Chondrocyte (in vitro differentiated cells): ENCODE data around the gene APOO. TPM values are rescaled to one million over a fixed set of nuclear protein-coding genes. Genes with fewer than 3 reads are reported as not detected.
A peak's percentile ranks its signal among the peaks of the same experiment; 100 is the strongest.

Experiments
- DNase-seq: peaks from one replicate; pipeline ENCODE4 v3.0.0; 2021; ENCODE audit warnings: mixed read lengths, low spot score
- H3K27ac Mint-ChIP-seq: one replicate; pipeline ENCODE4 v1.8.0; 2021; ENCODE audit warnings: mild to moderate bottlenecking, moderate library complexity, mixed read lengths; ENCODE audit not compliant: unreplicated experiment
- H3K27me3 Mint-ChIP-seq: 2 replicates; pipeline ENCODE4 v1.8.0; 2021; ENCODE audit warnings: low read depth, mixed read lengths
- H3K36me3 Mint-ChIP-seq: 2 replicates; pipeline ENCODE4 v1.8.0; 2021; ENCODE audit warnings: low read depth, mixed read lengths
- H3K4me1 Mint-ChIP-seq: 2 replicates; pipeline ENCODE4 v1.8.0; 2021; ENCODE audit warnings: low read depth, mild to moderate bottlenecking, mixed read lengths
- H3K4me3 Mint-ChIP-seq: one replicate; pipeline ENCODE4 v1.8.0; 2021; ENCODE audit warnings: mild to moderate bottlenecking, moderate library complexity, mixed read lengths; ENCODE audit not compliant: unreplicated experiment
- H3K9me3 Mint-ChIP-seq: 2 replicates; pipeline ENCODE4 v1.8.0; 2021; ENCODE audit warnings: low read depth, mixed read lengths
- CTCF ChIP-seq: fragments of 200-600 bp; sonication (generic); IDR thresholded peaks from 2 replicates; pipeline ENCODE4 v1.5.0; 2021; ENCODE audit warnings: antibody characterized with exemption, mild to moderate bottlenecking, moderate library complexity
- total RNA-seq: library from RNA; stranded (reverse); gene quantifications from 3 replicates; pipeline ENCODE4 v1.2.1, GENCODE V29; 2021

Gene APOO
- total RNA-seq, 1 donor from 2014 or later = 29.1 TPM

GRCh38 chrX:23945206-23945605 is 37.5 kb upstream of the APOO start:
- H3K4me1 Mint-ChIP-seq = no peaks in the 10 kb centered on the region
- H3K27ac Mint-ChIP-seq = no peak overlapping the region
- H3K4me3 Mint-ChIP-seq = no peak overlapping the region
- H3K27me3 Mint-ChIP-seq = peaks cover 4% of the 10 kb centered on the region
- TF ChIP-seq CTCF = no peak
- H3K36me3 Mint-ChIP-seq = no peaks in the 10 kb centered on the region
- no peaks in the 10 kb centered on the region for H3K9me3 Mint-ChIP-seq
- DNase-seq = no peak

GRCh38 chrX:23944234-23944633 is 36.5 kb upstream of the APOO start:
- no peak for TF ChIP-seq CTCF
- DNase-seq = no peak
- no peaks in the 10 kb centered on the region for H3K36me3 Mint-ChIP-seq
- no peaks in the 10 kb centered on the region for H3K9me3 Mint-ChIP-seq
- H3K27ac Mint-ChIP-seq = no peak overlapping the region
- no peak overlapping the region for H3K4me3 Mint-ChIP-seq
- H3K4me1 Mint-ChIP-seq = peaks cover under 1% of the 10 kb centered on the region
- peaks cover 4% of the 10 kb centered on the region for H3K27me3 Mint-ChIP-seq

- no peak overlapping the region for H3K4me3 Mint-ChIP-seq
- H3K27ac Mint-ChIP-seq = no peak overlapping the region
- no peaks in the 10 kb centered on the region for H3K9me3 Mint-ChIP-seq
- peaks cover 12% of the 10 kb centered on the region for H3K4me1 Mint-ChIP-seq
- H3K27me3 Mint-ChIP-seq = peaks cover 2% of the 10 kb centered on the region
- no peak for DNase-seq
- TF ChIP-seq CTCF = no peak
- H3K36me3 Mint-ChIP-seq = no peaks in the 10 kb centered on the region
These were observed 31.5 kb upstream of the APOO start for GRCh38 chrX:23939203-23939602.

- no peak overlapping the region for H3K27ac Mint-ChIP-seq
- no peaks in the 10 kb centered on the region for H3K36me3 Mint-ChIP-seq
- H3K4me1 Mint-ChIP-seq = peaks cover 12% of the 10 kb centered on the region
- H3K27me3 Mint-ChIP-seq = peaks cover 2% of the 10 kb centered on the region
- no peaks in the 10 kb centered on the region for H3K9me3 Mint-ChIP-seq
- H3K4me3 Mint-ChIP-seq = no peak overlapping the region
- no peak for DNase-seq
- TF ChIP-seq CTCF = no peak
These were observed 31.0 kb upstream of the APOO start for GRCh38 chrX:23938690-23939089.

GRCh38 chrX:23937100-23937499 is 29.4 kb upstream of the APOO start:
- TF ChIP-seq CTCF = peak; percentile 24
- no peak overlapping the region for H3K4me3 Mint-ChIP-seq
- DNase-seq = no peak
- peaks cover 15% of the 10 kb centered on the region for H3K4me1 Mint-ChIP-seq
- no peak overlapping the region for H3K27ac Mint-ChIP-seq
- no peaks in the 10 kb centered on the region for H3K36me3 Mint-ChIP-seq
- H3K9me3 Mint-ChIP-seq = no peaks in the 10 kb centered on the region
- no peaks in the 10 kb centered on the region for H3K27me3 Mint-ChIP-seq
